ENCODE data around the gene PER2.
A peak's percentile ranks its signal among the peaks of the same experiment; 100 is the strongest.

Gene PER2

DNA sequence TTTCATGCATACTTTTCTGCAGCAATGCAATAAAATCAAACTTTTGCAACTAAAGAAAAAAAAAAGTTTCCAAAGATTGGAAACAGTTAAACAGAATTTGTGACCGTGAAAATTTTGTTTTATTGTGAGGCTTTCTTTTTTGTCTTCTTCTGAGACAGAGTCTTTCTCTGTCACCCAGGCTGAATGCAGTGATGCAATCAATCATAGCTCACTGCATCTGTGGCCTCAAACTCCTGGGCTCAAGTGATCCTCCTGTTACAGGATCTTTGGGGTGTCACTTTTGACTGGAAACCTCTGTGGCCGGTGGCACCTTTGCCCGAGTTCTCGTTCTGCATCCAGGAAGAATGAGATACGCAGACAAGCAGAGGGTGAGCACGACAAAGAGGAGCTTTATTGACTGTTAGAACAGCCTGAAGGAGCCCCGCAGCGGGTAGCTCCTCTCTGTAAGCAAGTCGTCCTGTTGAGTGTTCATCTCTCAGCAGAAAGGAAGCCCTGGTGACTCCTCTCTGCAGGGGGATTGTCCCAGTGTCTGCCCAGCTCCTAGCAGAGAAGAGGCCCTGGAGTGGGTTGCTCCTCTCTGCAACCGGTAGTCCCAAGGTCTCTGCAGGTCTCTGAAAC lies 68.0 kb downstream of the PER2 start:
- no peak for TF ChIP-seq SIN3A (IDR thresholded peaks at IDR 0.05; ENCODE audit: borderline replicate concordance, insufficient read depth, low read length)
- TF ChIP-seq POLR2AphosphoS5 (IDR thresholded peaks at IDR 0.05; ENCODE audit: low read depth, low read length): no peak
- TF ChIP-seq FOXP2 (optimal IDR thresholded peaks at IDR 0.05; ENCODE audit: borderline replicate concordance, extremely low read depth, extremely low read length, insufficient read depth): no peak
- TF ChIP-seq, protein P1, sequence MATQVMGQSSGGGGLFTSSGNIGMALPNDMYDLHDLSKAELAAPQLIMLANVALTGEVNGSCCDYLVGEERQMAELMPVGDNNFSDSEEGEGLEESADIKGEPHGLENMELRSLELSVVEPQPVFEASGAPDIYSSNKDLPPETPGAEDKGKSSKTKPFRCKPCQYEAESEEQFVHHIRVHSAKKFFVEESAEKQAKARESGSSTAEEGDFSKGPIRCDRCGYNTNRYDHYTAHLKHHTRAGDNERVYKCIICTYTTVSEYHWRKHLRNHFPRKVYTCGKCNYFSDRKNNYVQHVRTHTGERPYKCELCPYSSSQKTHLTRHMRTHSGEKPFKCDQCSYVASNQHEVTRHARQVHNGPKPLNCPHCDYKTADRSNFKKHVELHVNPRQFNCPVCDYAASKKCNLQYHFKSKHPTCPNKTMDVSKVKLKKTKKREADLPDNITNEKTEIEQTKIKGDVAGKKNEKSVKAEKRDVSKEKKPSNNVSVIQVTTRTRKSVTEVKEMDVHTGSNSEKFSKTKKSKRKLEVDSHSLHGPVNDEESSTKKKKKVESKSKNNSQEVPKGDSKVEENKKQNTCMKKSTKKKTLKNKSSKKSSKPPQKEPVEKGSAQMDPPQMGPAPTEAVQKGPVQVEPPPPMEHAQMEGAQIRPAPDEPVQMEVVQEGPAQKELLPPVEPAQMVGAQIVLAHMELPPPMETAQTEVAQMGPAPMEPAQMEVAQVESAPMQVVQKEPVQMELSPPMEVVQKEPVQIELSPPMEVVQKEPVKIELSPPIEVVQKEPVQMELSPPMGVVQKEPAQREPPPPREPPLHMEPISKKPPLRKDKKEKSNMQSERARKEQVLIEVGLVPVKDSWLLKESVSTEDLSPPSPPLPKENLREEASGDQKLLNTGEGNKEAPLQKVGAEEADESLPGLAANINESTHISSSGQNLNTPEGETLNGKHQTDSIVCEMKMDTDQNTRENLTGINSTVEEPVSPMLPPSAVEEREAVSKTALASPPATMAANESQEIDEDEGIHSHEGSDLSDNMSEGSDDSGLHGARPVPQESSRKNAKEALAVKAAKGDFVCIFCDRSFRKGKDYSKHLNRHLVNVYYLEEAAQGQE (IDR thresholded peaks at IDR 0.05; ENCODE audit: insufficient read depth in 1 of 2, low read depth in 2 of 2, low read length in 2 of 2): no peak
- TF ChIP-seq TAF1 (IDR thresholded peaks at IDR 0.05; ENCODE audit: borderline replicate concordance, insufficient read depth, low read length): no peak

DNA sequence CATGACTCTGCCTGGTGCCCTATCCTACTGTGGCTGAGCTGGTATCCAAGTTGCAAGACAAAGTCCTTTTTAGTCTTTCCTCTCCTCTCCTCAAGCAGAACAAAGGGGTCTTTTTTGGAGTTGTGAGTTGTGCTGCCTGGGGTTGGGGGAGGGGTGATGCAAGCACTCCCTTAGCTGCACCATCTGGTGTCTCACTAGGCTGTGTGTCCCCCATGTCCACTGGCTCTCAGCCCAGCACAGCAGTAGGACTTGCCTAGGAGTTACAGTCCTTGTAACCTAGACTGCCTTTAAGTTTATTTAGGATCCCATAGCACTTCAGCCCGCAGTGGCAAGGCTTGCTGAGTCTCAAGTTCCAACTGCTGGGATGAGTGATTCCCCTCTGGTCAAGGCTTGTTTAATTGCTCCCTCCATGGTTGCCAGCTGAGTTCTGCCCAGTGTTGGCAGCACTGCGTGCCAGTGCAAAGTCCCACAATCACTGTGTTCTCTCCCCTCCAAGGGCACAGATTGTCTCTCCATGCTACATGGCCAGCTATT lies 71.7 kb downstream of the PER2 start:
- no peak for TF ChIP-seq TAF1 (IDR thresholded peaks at IDR 0.05; ENCODE audit: borderline replicate concordance, insufficient read depth, low read length)
- TF ChIP-seq POLR2AphosphoS5 (IDR thresholded peaks at IDR 0.05; ENCODE audit: low read depth, low read length): no peak
- TF ChIP-seq FOXP2 (optimal IDR thresholded peaks at IDR 0.05; ENCODE audit: borderline replicate concordance, extremely low read depth, extremely low read length, insufficient read depth): no peak
- no peak for TF ChIP-seq SIN3A (IDR thresholded peaks at IDR 0.05; ENCODE audit: borderline replicate concordance, insufficient read depth, low read length)

DNA sequence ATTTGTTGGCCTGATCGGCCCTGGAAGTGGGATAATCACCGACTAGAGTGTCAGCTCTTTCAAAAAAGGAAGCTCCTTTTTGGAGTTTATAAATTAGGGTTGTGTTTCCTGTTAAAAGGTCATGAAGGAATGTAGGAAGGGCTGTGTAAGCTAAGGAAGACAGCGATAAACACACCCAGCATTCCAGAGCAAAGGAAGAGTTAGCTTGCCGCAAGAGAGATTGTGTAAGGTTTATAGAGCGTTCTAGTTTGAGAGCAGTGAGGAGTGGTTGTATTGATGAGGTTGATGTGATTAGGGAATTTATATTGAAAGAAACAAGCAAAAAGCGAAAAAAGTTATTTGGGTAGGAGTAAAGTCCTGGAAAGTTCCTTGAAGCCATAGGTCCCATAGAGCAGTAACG lies 81.4 kb downstream of the PER2 start:
- TF ChIP-seq POLR2AphosphoS5 (IDR thresholded peaks at IDR 0.05; ENCODE audit: low read depth, low read length) (no peak), FOXP2 (optimal IDR thresholded peaks at IDR 0.05; ENCODE audit: borderline replicate concordance, extremely low read depth, extremely low read length, insufficient read depth) (no peak), TAF1 (IDR thresholded peaks at IDR 0.05; ENCODE audit: borderline replicate concordance, insufficient read depth, low read length) (no peak), SIN3A (IDR thresholded peaks at IDR 0.05; ENCODE audit: borderline replicate concordance, insufficient read depth, low read length) (no peak)
- TF ChIP-seq, protein P1 (IDR thresholded peaks at IDR 0.05; ENCODE audit: insufficient read depth in 1 of 2, low read depth in 2 of 2, low read length in 2 of 2): no peak

DNA sequence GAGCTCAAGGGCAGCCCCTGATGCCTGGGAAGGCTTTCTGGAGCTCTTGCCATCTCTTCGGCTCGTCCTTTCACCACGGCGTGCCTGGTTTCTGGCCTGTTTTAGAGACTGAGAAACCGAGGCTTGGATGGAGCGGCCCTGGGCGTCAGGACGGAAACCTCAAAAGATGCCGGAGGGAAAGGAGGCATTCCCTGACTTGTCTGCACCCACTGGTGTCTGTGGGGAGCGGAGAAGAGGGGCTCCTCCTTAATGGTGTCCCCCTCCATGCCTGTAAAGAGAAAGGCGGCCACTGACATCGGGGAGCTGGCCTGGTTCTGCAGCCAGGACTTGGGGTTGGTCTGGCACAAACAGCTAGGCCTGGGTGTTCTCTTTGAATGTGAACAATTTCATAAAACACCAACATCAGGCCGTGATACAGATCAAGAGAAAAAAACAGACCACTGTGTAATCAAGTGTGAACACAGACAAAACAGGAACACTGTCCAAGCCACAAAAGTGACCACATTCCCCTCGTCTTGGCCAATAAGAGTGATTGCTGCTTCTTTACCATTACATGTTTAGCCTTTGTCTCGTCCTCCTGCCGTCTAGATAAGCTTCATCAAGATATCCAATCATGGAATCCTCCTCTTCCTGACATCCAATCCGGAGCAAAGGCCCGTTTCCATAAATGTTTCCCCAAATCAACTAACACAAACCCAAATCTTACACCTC lies 84.3 kb downstream of the PER2 start:
- TF ChIP-seq POLR2AphosphoS5 (IDR thresholded peaks at IDR 0.05; ENCODE audit: low read depth, low read length) (no peak), TAF1 (IDR thresholded peaks at IDR 0.05; ENCODE audit: borderline replicate concordance, insufficient read depth, low read length) (no peak), FOXP2 (optimal IDR thresholded peaks at IDR 0.05; ENCODE audit: borderline replicate concordance, extremely low read depth, extremely low read length, insufficient read depth) (no peak), SIN3A (IDR thresholded peaks at IDR 0.05; ENCODE audit: borderline replicate concordance, insufficient read depth, low read length) (no peak)
- TF ChIP-seq, protein P1 (IDR thresholded peaks at IDR 0.05; ENCODE audit: insufficient read depth in 1 of 2, low read depth in 2 of 2, low read length in 2 of 2): no peak

DNA sequence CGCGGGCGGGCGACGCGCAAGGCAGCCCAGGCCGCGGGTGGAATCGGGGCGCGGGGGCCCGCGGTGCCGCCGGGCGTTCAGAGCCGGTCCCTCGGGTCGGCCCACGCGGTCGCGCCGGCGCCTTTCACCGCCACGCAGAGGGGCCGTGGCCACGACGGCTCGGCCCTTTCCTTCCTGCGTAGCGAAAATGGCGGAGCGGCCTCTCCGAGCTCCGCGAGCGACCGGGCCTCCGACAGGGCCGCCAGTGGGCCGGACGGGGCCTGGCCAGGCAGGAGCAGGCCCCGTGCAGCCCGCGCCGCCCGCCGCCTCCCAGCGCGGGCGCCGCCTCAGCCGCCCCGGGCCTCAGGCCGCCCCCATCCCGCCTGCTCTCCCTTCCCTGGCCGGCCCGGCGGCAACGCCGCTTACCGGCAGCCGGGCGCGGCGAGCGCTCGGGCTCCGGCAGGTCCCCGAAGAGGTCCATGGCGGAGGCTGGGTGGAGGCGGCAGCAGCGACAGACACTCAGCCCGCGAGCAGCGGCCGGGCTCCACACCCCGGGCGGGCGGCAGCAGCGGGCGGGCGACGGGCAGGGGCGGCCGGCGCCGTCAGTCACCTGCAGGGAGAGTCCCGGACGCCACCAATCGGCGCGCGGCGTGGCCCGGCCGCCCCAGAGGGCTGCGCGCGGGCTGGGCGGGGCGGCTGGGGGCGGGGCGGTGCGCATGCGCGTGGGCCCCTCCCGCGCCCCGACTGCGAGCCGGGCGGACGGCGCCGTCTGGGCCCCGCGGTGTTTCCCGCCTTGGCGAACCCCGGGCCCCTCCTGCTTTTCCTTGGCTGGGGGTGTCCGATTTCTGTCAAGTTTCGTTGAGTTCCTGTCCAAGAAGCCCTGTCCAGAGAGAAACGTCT lies 85.1 kb downstream of the PER2 start, which contains the start of gene ILKAP:
TSS of gene ILKAP (minus strand) at position 602 of the 879 bp plus-strand sequence. CDS start at position 460, 142 bp downstream.
- TF ChIP-seq POLR2AphosphoS5 (IDR thresholded peaks at IDR 0.05; ENCODE audit: low read depth, low read length) (peak; percentile 57), FOXP2 (optimal IDR thresholded peaks at IDR 0.05; ENCODE audit: borderline replicate concordance, extremely low read depth, extremely low read length, insufficient read depth) (no peak)
